Prostate gland (tissue), 2 donors: ENCODE data around the gene POLR2J3.
"Not testable (repeated sequence)": the region's sequence is repeated elsewhere in the genome, so short reads cannot be mapped to it uniquely, and the experiment has no call there.

Experiments
- POLR2A ChIP-seq: fragments of 450-650 bp; IDR thresholded peaks from one replicate; pipeline ENCODE4 v1.6.1; 2016; ENCODE audit warnings: antibody characterized with exemption, mild to moderate bottlenecking
- POLR2AphosphoS5 ChIP-seq: sonication (generic); formaldehyde crosslinking; IDR thresholded peaks from one replicate; pipeline ENCODE4 v1.6.1; 2017; ENCODE audit warnings: antibody characterized with exemption
- TF ChIP-seq, protein P1 (sequence below), 4 experiments: fragments of 200-600 bp in 2 of 4; fragments of 450-650 bp in 2 of 4; sonication (generic) in 2 of 4; IDR thresholded peaks; 1 replicate in 3 of 4; 2 replicates in 1 of 4; pipeline ENCODE4 v1.5.1; 2016 to 2019; ENCODE audit warnings: antibody characterized with exemption in 4 of 4, mild to moderate bottlenecking in 2 of 4, moderate library complexity in 2 of 4

DNA sequence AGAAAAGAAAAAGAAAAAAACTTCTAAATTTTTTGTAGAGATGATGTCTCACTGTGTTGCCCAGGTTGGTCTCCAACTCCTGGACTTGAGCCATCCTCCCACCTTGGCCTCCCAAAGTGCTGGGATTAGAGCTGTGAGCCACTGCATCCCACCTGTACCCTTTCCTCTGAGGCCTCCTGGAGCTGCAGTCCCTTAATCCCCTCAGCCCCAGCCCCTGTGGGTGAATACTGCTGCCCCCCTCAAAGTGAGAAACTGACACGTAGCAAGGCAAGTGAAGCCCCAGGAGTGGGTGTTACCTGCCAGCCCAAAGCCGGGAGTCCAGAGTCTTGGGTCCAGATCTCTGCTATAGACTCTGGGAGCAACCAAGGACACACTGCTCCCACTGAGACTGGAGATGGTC lies 47.6 kb downstream of the POLR2J3 start:
- TF ChIP-seq, protein P1, sequence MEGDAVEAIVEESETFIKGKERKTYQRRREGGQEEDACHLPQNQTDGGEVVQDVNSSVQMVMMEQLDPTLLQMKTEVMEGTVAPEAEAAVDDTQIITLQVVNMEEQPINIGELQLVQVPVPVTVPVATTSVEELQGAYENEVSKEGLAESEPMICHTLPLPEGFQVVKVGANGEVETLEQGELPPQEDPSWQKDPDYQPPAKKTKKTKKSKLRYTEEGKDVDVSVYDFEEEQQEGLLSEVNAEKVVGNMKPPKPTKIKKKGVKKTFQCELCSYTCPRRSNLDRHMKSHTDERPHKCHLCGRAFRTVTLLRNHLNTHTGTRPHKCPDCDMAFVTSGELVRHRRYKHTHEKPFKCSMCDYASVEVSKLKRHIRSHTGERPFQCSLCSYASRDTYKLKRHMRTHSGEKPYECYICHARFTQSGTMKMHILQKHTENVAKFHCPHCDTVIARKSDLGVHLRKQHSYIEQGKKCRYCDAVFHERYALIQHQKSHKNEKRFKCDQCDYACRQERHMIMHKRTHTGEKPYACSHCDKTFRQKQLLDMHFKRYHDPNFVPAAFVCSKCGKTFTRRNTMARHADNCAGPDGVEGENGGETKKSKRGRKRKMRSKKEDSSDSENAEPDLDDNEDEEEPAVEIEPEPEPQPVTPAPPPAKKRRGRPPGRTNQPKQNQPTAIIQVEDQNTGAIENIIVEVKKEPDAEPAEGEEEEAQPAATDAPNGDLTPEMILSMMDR (IDR thresholded peaks at IDR 0.05) = not testable (repeated sequence)
- not testable (repeated sequence) for TF ChIP-seq POLR2AphosphoS5, POLR2A
